Motor neuron (in vitro differentiated cells): ENCODE data around the gene ABCE1. TPM values are rescaled to one million over a fixed set of nuclear protein-coding genes. Genes with fewer than 3 reads are reported as not detected.

ENCODE experiments used
- ATAC-seq, 8 experiments: fragments of 200-7000 bp; cut with Tn5 transposase; replicated peaks in 6 of 8; 2 replicates each; pipeline ENCODE4 v1.8.0; 2021; ENCODE audit warnings: mild to moderate bottlenecking in 8 of 8, moderate library complexity in 8 of 8
- H3K27ac ChIP-seq, 2 donors: fragments of 250-450 bp; sonication (Bioruptor Pico); 2 replicates each; pipeline ENCODE4 v1.9.0; 2021; ENCODE audit warnings: antibody characterized with exemption in 2 of 2, mild to moderate bottlenecking in 2 of 2, moderate library complexity in 1 of 2
- H3K4me1 ChIP-seq, 2 donors: fragments of 250-450 bp; sonication (Bioruptor Pico); replicated peaks in 1 of 2; 2 replicates each; pipeline ENCODE4 v1.6.1; 2021; ENCODE audit warnings: antibody characterized with exemption in 2 of 2, mild to moderate bottlenecking in 2 of 2, moderate library complexity in 1 of 2
- H3K4me3 ChIP-seq, 5 donors: fragments of 250-450 bp; sonication (Bioruptor Pico); 2 replicates each; pipeline ENCODE4 v1.9.0; 2021; ENCODE audit warnings: antibody characterized with exemption in 5 of 5, mild to moderate bottlenecking in 5 of 5, moderate library complexity in 4 of 5
- WGBS, 10 experiments: fragments of 450-650 bp; shearing (Covaris generic); methylation state at CpG; one replicate each; pipeline ENCODE4 v1.0.0; 2022; 5-methylcytosine and 5-hydroxymethylcytosine counted together
- in situ Hi-C, 9 experiments: fragments of 400-800 bp; cut with MboI; loops; one replicate each; pipeline ENCODE4 v1.15.0; 2021; ENCODE audit warnings: low sequenced_read_pairs in 9 of 9, low pct_unique_long_range_greater_than_20kb in 2 of 9; ENCODE audit not compliant: unreplicated experiment in 9 of 9
- total RNA-seq, 8 experiments: library from RNA; unstranded; fragments of 300-600 nt; gene quantifications; 2 replicates each; pipeline versions ENCODE4 v1.2.3 to v1.2.4, GENCODE V29; 2022

Gene ABCE1
- 100 to 1,000 TPM in 1 of 8 experiments, 10 to 100 TPM in 7; 61.4 to 117 (median 68.9) TPM for total RNA-seq

GRCh38 chr4:145097821-145098674 is at the start of gene ABCE1, which contains the start of gene ANAPC10:
TSS of gene ABCE1 (plus strand) at chr4:145098311. CDS start at chr4:145104413, 6,102 bp downstream.
TSS of gene ANAPC10 (minus strand) at chr4:145098196. CDS start at chr4:145096099, 2,097 bp downstream.
- peak; percentile 82 to 92 (median 88) for ATAC-seq

GRCh38 chr4:145048817-145049216 is 49.3 kb upstream of the ABCE1 start:
- in situ Hi-C loops: no loop called here
- Histone ChIP-seq H3K4me3 (no peak overlapping the region), H3K27ac (no peak overlapping the region), H3K4me1 (peaks cover 8 to 9% of the 10 kb centered on the region in 2 donors)
- ATAC-seq: peak in 1 of 8 experiments; percentile 22

More at GRCh38 chr4:145097821-145098674, at the start of gene ABCE1, which contains the start of gene ANAPC10:
- in situ Hi-C loops: no loop called here
- Histone ChIP-seq H3K27ac (peak within 1 kb of the TSS; percentile 88 to 92), H3K4me1 (peaks cover 4 to 23% of the 10 kb centered on the region in 2 donors), H3K4me3 (peak within 1 kb of the TSS; percentile 65 to 74 (median 73))
- 0 to 3% (median 0%) methylated on average over 3 to 30 of the region's 67 CpGs; no CpG with 5 or more reads in 1 of the 10 experiments for WGBS, 10 experiments

GRCh38 chr4:145049241-145049640 is 48.9 kb upstream of the ABCE1 start:
- in situ Hi-C loops: no loop called here
- H3K4me1 ChIP-seq: peaks cover 3 to 4% of the 10 kb centered on the region in 2 donors
- 92 to 100% (median 100%) methylated on average over 1 of the region's 1 CpG; no CpG with 5 or more reads in 2 of the 10 experiments for WGBS, 10 experiments
- no peak for ATAC-seq
- H3K27ac ChIP-seq: no peak overlapping the region
- no peak overlapping the region for H3K4me3 ChIP-seq

- Histone ChIP-seq H3K4me1 (no peaks in the 10 kb centered on the region), H3K27ac (no peak overlapping the region), H3K4me3 (no peak overlapping the region)
- in situ Hi-C loops: loop anchor here in 4 of 9 experiments (25.0 kb wide), 4 partner anchors 268 to 868 kb away; no protein-coding TSS in a partner anchor
- 80 to 100% (median 96%) methylated on average over 1 to 5 of the region's 5 CpGs; no CpG with 5 or more reads in 1 of the 10 experiments for WGBS, 10 experiments
- ATAC-seq: no peak
Observed at GRCh38 chr4:145055533-145056257, 42.4 kb upstream of the ABCE1 start.

GRCh38 chr4:145056325-145057130 is 41.6 kb upstream of the ABCE1 start:
- Histone ChIP-seq H3K27ac (no peak overlapping the region), H3K4me3 (no peak overlapping the region), H3K4me1 (no peaks in the 10 kb centered on the region)
- no peak for ATAC-seq
- WGBS, 10 experiments: 63 to 100% (median 95%) methylated on average over 1 to 6 of the region's 6 CpGs
- in situ Hi-C loops: loop anchor here in 4 of 9 experiments (25.0 kb wide), 4 partner anchors 269 to 869 kb away; no protein-coding TSS in a partner anchor

- Histone ChIP-seq H3K4me1 (no peaks in the 10 kb centered on the region), H3K27ac (no peak overlapping the region), H3K4me3 (no peak overlapping the region)
- no peak for ATAC-seq
- in situ Hi-C loops: loop anchor here in 4 of 9 experiments (25.0 kb wide), 4 partner anchors 271 to 871 kb away; no protein-coding TSS in a partner anchor
Observed at GRCh38 chr4:145058256-145058655, 39.9 kb upstream of the ABCE1 start.

GRCh38 chr4:145061318-145061920 is 36.7 kb upstream of the ABCE1 start:
- WGBS, 10 experiments: 34 to 73% (median 51%) methylated on average over 3 to 6 of the region's 6 CpGs
- H3K27ac ChIP-seq: no peak overlapping the region
- ATAC-seq: peak in 4 of 8 experiments; percentile 21 to 72 (median 57)
- H3K4me3 ChIP-seq: no peak overlapping the region
- H3K4me1 ChIP-seq: no peaks in the 10 kb centered on the region
- in situ Hi-C loops: loop anchor here in 5 of 9 experiments (10.0 to 25.0 kb wide), 5 partner anchors 274 to 887 kb away; no protein-coding TSS in a partner anchor

- ATAC-seq: peak in 1 of 8 experiments; percentile 37
- Histone ChIP-seq H3K27ac (no peak overlapping the region), H3K4me3 (no peak overlapping the region), H3K4me1 (no peaks in the 10 kb centered on the region)
- in situ Hi-C loops: loop anchor here in 5 of 9 experiments (10.0 to 25.0 kb wide), 5 partner anchors 279 to 891 kb away; no protein-coding TSS in a partner anchor
- WGBS, 10 experiments: 0 to 100% (median 14%) methylated on average over 1 to 2 of the region's 2 CpGs; no CpG with 5 or more reads in 1 of the 10 experiments
Observed at GRCh38 chr4:145066063-145066501, 32.0 kb upstream of the ABCE1 start.

GRCh38 chr4:145069361-145069760 is 28.8 kb upstream of the ABCE1 start:
- H3K27ac ChIP-seq: no peak overlapping the region
- in situ Hi-C loops: loop anchor here in 5 of 9 experiments (10.0 to 25.0 kb wide), 5 partner anchors 282 to 895 kb away; no protein-coding TSS in a partner anchor
- H3K4me1 ChIP-seq: no peaks in the 10 kb centered on the region
- no peak overlapping the region for H3K4me3 ChIP-seq
- ATAC-seq: no peak
- WGBS, 10 experiments: 44 to 100% (median 85%) methylated on average over 1 to 3 of the region's 3 CpGs; no CpG with 5 or more reads in 1 of the 10 experiments

- in situ Hi-C loops: loop anchor here in 4 of 9 experiments (25.0 kb wide), 4 partner anchors 284 to 884 kb away; no protein-coding TSS in a partner anchor
- Histone ChIP-seq H3K27ac (no peak overlapping the region), H3K4me1 (no peaks in the 10 kb centered on the region), H3K4me3 (no peak overlapping the region)
- ATAC-seq: no peak
- 79 to 100% (median 96%) methylated on average over 1 to 2 of the region's 2 CpGs; no CpG with 5 or more reads in 1 of the 10 experiments for WGBS, 10 experiments
Observed at GRCh38 chr4:145071560-145071959, 26.6 kb upstream of the ABCE1 start.

- WGBS, 10 experiments: 83 to 100% (median 100%) methylated on average over 1 of the region's 1 CpG; no CpG with 5 or more reads in 3 of the 10 experiments
- in situ Hi-C loops: no loop called here
- no peak for ATAC-seq
- Histone ChIP-seq H3K4me3 (no peak overlapping the region), H3K27ac (no peak overlapping the region), H3K4me1 (no peaks in the 10 kb centered on the region)
Observed at GRCh38 chr4:145075742-145076468, 22.2 kb upstream of the ABCE1 start.
